ENCODE data around the gene TPMT. TPM values are rescaled to one million over a fixed set of nuclear protein-coding genes. Genes with fewer than 3 reads are reported as not detected.
"Not testable (repeated sequence)": the region's sequence is repeated elsewhere in the genome, so short reads cannot be mapped to it uniquely, and the experiment has no call there.

TPMT gene
- total RNA-seq, 4 donors from 2014 or later = 5.9 to 9.5 (median 7.9) TPM

DNA sequence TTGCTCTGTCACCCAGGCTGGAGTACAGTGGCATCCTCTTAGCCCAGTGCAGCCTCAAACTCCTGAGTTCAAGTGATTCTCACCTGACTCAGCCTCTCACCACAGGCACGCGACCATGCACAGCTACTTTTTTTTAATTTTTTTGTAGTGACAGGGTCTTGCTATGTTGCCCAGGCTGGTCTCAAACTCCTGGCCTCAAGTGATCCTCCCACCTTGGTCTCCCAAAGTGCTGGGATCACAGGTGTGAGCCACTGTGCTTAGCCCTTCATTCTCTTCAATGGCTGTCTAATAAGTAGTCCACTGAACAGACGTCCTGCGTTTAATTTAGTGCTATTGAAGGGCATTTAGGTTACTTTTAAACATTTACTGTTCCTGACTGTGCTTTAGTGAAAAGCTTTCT is 27.7 kb upstream of the TPMT start:
- TF ChIP-seq POLR2A (IDR thresholded peaks at IDR 0.05) = no peak
- TF ChIP-seq, protein P1, sequence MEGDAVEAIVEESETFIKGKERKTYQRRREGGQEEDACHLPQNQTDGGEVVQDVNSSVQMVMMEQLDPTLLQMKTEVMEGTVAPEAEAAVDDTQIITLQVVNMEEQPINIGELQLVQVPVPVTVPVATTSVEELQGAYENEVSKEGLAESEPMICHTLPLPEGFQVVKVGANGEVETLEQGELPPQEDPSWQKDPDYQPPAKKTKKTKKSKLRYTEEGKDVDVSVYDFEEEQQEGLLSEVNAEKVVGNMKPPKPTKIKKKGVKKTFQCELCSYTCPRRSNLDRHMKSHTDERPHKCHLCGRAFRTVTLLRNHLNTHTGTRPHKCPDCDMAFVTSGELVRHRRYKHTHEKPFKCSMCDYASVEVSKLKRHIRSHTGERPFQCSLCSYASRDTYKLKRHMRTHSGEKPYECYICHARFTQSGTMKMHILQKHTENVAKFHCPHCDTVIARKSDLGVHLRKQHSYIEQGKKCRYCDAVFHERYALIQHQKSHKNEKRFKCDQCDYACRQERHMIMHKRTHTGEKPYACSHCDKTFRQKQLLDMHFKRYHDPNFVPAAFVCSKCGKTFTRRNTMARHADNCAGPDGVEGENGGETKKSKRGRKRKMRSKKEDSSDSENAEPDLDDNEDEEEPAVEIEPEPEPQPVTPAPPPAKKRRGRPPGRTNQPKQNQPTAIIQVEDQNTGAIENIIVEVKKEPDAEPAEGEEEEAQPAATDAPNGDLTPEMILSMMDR (IDR thresholded peaks at IDR 0.05 in 4 of 5, conservative IDR thresholded peaks at IDR 0.05 in 1 of 5) = no peak
- Histone ChIP-seq H3K36me3 (peaks cover 0 to 7% of the 10 kb centered on the region in 2 donors), H3K9me3 (no peaks in the 10 kb centered on the region), H3K27me3 (no peaks in the 10 kb centered on the region), H3K4me1 (no peaks in the 10 kb centered on the region), H3K27ac (no peak overlapping the region), H3K4me3 (no peak overlapping the region)
- DNase-seq (no peak), ATAC-seq (no peak)
- in situ Hi-C loops (cut with MboI; ENCODE audit: low sequenced_read_pairs in 4 of 4) = no loop called here
- intact Hi-C loops (cut with DNase I; ENCODE audit: low total_unique reads) = no loop called here

- H3K4me1 ChIP-seq = no peaks in the 10 kb centered on the region
- in situ Hi-C loops (cut with MboI; ENCODE audit: low sequenced_read_pairs in 4 of 4) (no loop called here), intact Hi-C loops (cut with DNase I; ENCODE audit: low total_unique reads) (no loop called here)
- H3K27ac ChIP-seq = no peak overlapping the region
- no peaks in the 10 kb centered on the region for H3K9me3 ChIP-seq
- no peaks in the 10 kb centered on the region for H3K27me3 ChIP-seq
- H3K4me3 ChIP-seq = no peak overlapping the region
- DNase-seq (peak in 1 of 2 donors; percentile 9), ATAC-seq (no peak)
- TF ChIP-seq, protein P1 (IDR thresholded peaks at IDR 0.05 in 4 of 5, conservative IDR thresholded peaks at IDR 0.05 in 1 of 5) = no peak
- no peak for TF ChIP-seq POLR2A (IDR thresholded peaks at IDR 0.05)
- peaks cover 0 to 4% of the 10 kb centered on the region in 2 donors for H3K36me3 ChIP-seq
Measured at GRCh38 chr6:18179770-18180356, 25.0 kb upstream of the TPMT start.

DNA sequence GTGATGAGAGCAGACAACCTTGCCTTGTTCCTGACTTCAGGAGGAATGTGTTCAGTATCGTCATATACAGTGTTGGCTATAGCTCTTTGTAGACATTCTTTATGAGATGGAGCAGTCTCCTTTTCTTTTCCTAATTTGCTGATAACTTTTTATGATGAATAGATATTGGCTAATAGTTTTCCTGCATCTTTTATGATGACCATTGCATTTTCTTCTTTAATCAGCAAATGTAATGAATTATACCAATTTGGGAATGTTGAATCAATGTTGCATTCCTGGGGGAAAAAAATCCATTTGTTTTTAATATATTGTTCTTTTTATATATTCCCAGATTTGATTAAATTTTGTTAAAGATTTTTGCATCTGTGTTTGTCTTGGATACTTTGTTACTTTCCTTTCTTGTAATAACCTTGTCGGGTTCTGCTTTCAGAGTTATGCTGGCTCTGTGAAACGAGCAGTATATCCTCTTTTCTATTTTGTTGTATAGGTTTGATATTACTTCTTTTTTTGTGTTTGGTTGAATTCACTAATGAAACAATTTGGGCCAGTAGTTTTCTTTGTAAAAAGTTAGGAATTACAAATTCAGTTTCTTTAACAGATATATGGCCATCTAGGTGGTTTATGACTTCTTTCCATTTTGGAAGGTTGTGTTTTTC is 24.2 kb upstream of the TPMT start:
- no peak for ATAC-seq
- Histone ChIP-seq H3K9me3 (no peaks in the 10 kb centered on the region), H3K4me1 (no peaks in the 10 kb centered on the region), H3K4me3 (no peak overlapping the region), H3K27me3 (no peaks in the 10 kb centered on the region), H3K36me3 (peaks cover 0 to 12% of the 10 kb centered on the region in 2 donors), H3K27ac (no peak overlapping the region)
- in situ Hi-C loops (cut with MboI; ENCODE audit: low sequenced_read_pairs in 4 of 4) (no loop called here), intact Hi-C loops (cut with DNase I; ENCODE audit: low total_unique reads) (no loop called here)
- DNase-seq = no peak
- no peak for TF ChIP-seq POLR2A (IDR thresholded peaks at IDR 0.05)
- TF ChIP-seq, protein P1 (IDR thresholded peaks at IDR 0.05 in 4 of 5, conservative IDR thresholded peaks at IDR 0.05 in 1 of 5) = no peak

- Histone ChIP-seq H3K4me3 (no peak overlapping the region), H3K9me3 (no peaks in the 10 kb centered on the region), H3K27ac (no peak overlapping the region), H3K27me3 (no peaks in the 10 kb centered on the region), H3K36me3 (peaks cover 0 to 21% of the 10 kb centered on the region in 2 donors), H3K4me1 (no peaks in the 10 kb centered on the region)
- in situ Hi-C loops (cut with MboI; ENCODE audit: low sequenced_read_pairs in 4 of 4) = no loop called here
- TF ChIP-seq POLR2A (IDR thresholded peaks at IDR 0.05) = no peak
- TF ChIP-seq, protein P1 (IDR thresholded peaks at IDR 0.05 in 4 of 5, conservative IDR thresholded peaks at IDR 0.05 in 1 of 5) = no peak
- ATAC-seq (no peak), DNase-seq (no peak)
- intact Hi-C loops (cut with DNase I; ENCODE audit: low total_unique reads) = no loop called here
Measured at GRCh38 chr6:18177286-18177965, 22.5 kb upstream of the TPMT start.

- H3K4me1 ChIP-seq; ATAC-seq; DNase-seq; intact Hi-C loops (cut with DNase I; ENCODE audit: low total_unique reads); H3K9me3 ChIP-seq; H3K4me3 ChIP-seq; H3K27me3 ChIP-seq; in situ Hi-C loops (cut with MboI; ENCODE audit: low sequenced_read_pairs in 4 of 4); H3K27ac ChIP-seq: not testable (repeated sequence)
- H3K36me3 ChIP-seq = peaks cover 0 to 32% of the 10 kb centered on the region in 2 donors
Measured at GRCh38 chr6:18176198-18176597, 21.3 kb upstream of the TPMT start.
